Measurements from ENCODE around the gene VRK1. TPM values are rescaled to one million over a fixed set of nuclear protein-coding genes. Genes with fewer than 3 reads are reported as not detected.

The VRK1 gene
- total RNA-seq, 1 experiment from 2014 or later, result 33.9 TPM

GRCh38 chr14:96920023-96920422, 122.8 kb downstream of the VRK1 start:
- DNase-seq (ENCODE audit: low read depth), result no peak

GRCh38 chr14:96920820-96921219, 123.6 kb downstream of the VRK1 start:
- DNase-seq (ENCODE audit: low read depth), result no peak

GRCh38 chr14:96922986-96923385, 125.8 kb downstream of the VRK1 start:
- DNase-seq (ENCODE audit: low read depth), result no peak

- DNase-seq (ENCODE audit: low read depth), result no peak
Observed at GRCh38 chr14:96925422-96925821, 128.2 kb downstream of the VRK1 start.

GRCh38 chr14:96926001-96926400, 128.8 kb downstream of the VRK1 start:
- DNase-seq (ENCODE audit: low read depth), result no peak

GRCh38 chr14:96928779-96929380, 131.7 kb downstream of the VRK1 start:
- DNase-seq (ENCODE audit: low read depth), result no peak

- no peak for DNase-seq (ENCODE audit: low read depth)
Observed at GRCh38 chr14:96929950-96930349, 132.8 kb downstream of the VRK1 start.

- DNase-seq (ENCODE audit: low read depth), result no peak
Observed at GRCh38 chr14:96930526-96930925, 133.3 kb downstream of the VRK1 start.

Measured in M059J (cell line).